Lower leg skin (tissue), 3 donors: ENCODE data around the gene CKM.

Experiments
- CTCF ChIP-seq, 3 donors: fragments of 450-650 bp; IDR thresholded peaks; one replicate each; pipeline ENCODE4 v1.5.1; 2016; ENCODE audit warnings: antibody characterized with exemption in 3 of 3, mild to moderate bottlenecking in 3 of 3, moderate library complexity in 2 of 3
- POLR2A ChIP-seq, 2 donors: fragments of 450-650 bp; IDR thresholded peaks; one replicate each; pipeline ENCODE4 v1.6.1; 2016 to 2017; ENCODE audit warnings: antibody characterized with exemption in 2 of 2, mild to moderate bottlenecking in 1 of 2, moderate library complexity in 1 of 2

GRCh38 chr19:45345506-45345860, 22.8 kb upstream of the CKM start:
- TF ChIP-seq POLR2A (IDR thresholded peaks at IDR 0.05) (no peak), CTCF (IDR thresholded peaks at IDR 0.05) (no peak)
